Endodermal cell (in vitro differentiated cells): ENCODE measurements around the gene PABPN1L. TPM values are rescaled to one million over a fixed set of nuclear protein-coding genes. Genes with fewer than 3 reads are reported as not detected.

Experiments used
- DNase-seq: peaks from one replicate; pipeline ENCODE4 v3.0.0-alpha.2; 2017
- H3K27ac ChIP-seq: 2 replicates; pipeline ENCODE4 v1.5.1; 2013; ENCODE audit warnings: mild to moderate bottlenecking, low read depth, low read length, moderate library complexity
- H3K27me3 ChIP-seq: 2 replicates; pipeline ENCODE4 v1.6.1; 2013; ENCODE audit warnings: mild to moderate bottlenecking, low read length, moderate library complexity; ENCODE audit not compliant: insufficient read depth, control insufficient read depth, poor library complexity, severe bottlenecking
- H3K36me3 ChIP-seq: 2 replicates; pipeline ENCODE4 v1.7.0; 2013; ENCODE audit warnings: mild to moderate bottlenecking, low read length, moderate library complexity; ENCODE audit not compliant: control insufficient read depth, insufficient read depth
- H3K4me1 ChIP-seq: one replicate; pipeline ENCODE4 v1.7.0; 2013; ENCODE audit warnings: low read length; ENCODE audit not compliant: control insufficient read depth, insufficient read depth
- H3K4me3 ChIP-seq: 2 replicates; pipeline ENCODE4 v1.5.1; 2013; ENCODE audit warnings: mild to moderate bottlenecking, low read length, moderate library complexity
- H3K9ac ChIP-seq: 2 replicates; pipeline ENCODE4 v1.6.1; 2013; ENCODE audit warnings: mild to moderate bottlenecking, low read length, moderate library complexity; ENCODE audit not compliant: poor library complexity, severe bottlenecking; ENCODE audit errors: extremely low read depth
- H3K9me3 ChIP-seq: 2 replicates; pipeline ENCODE4 v1.6.1; 2013; ENCODE audit warnings: mild to moderate bottlenecking, low read length, moderate library complexity; ENCODE audit not compliant: control insufficient read depth
- H3K27ac Mint-ChIP-seq: 2 replicates; pipeline ENCODE4 v1.8.0; 2020; ENCODE audit warnings: mixed read lengths
- H3K27me3 Mint-ChIP-seq: 2 replicates; pipeline ENCODE4 v1.8.0; 2021; ENCODE audit warnings: mild to moderate bottlenecking, mixed read lengths; ENCODE audit not compliant: insufficient read depth
- H3K36me3 Mint-ChIP-seq: 2 replicates; pipeline ENCODE4 v1.8.0; 2020; ENCODE audit warnings: low read depth, mixed read lengths
- H3K4me1 Mint-ChIP-seq: 2 replicates; pipeline ENCODE4 v1.8.0; 2020; ENCODE audit warnings: mixed read lengths
- H3K4me3 Mint-ChIP-seq: 2 replicates; pipeline ENCODE4 v1.8.0; 2020; ENCODE audit warnings: mild to moderate bottlenecking, moderate library complexity, mixed read lengths
- H3K9me3 Mint-ChIP-seq: 2 replicates; pipeline ENCODE4 v1.8.0; 2020; ENCODE audit warnings: mild to moderate bottlenecking, mixed read lengths
- WGBS, 2 experiments: methylation state at CpG; one replicate each; pipeline versions ENCODE4 v1.1.5 to v1.1.7; 2013; ENCODE audit warnings: missing lambda C conversion rate in 2 of 2, mixed read lengths in 1 of 2; ENCODE audit not compliant: insufficient coverage in 1 of 2, insufficient read length in 1 of 2; 5-methylcytosine and 5-hydroxymethylcytosine counted together
- total RNA-seq, 2 donors: library from RNA; stranded (reverse); fragmentation: NEBNext Ultra II Directional in 1 of 2; extraction: Animal tissue kit (Norgen Biotek cat#: 25700) in 1 of 2; gene quantifications; 2 replicates in 1 of 2; 3 replicates in 1 of 2; pipeline ENCODE4 v1.2.1, GENCODE V29; 2021
- TF ChIP-seq, protein P1 (sequence below): fragments of 200-600 bp; sonication (generic); conservative IDR thresholded peaks from 2 replicates; pipeline ENCODE4 v1.5.0; 2021; ENCODE audit warnings: antibody characterized with exemption, mild to moderate bottlenecking

Gene PABPN1L
- total RNA-seq, 2 donors from 2014 or later = not detected

GRCh38 chr16:88897696-88898425, 31.4 kb upstream of the PABPN1L start:
- H3K36me3 Mint-ChIP-seq = no peaks in the 10 kb centered on the region
- Histone ChIP-seq H3K9ac (no peak overlapping the region), H3K36me3 (no peaks in the 10 kb centered on the region), H3K9me3 (no peaks in the 10 kb centered on the region), H3K4me3 (no peak overlapping the region), H3K27me3 (no peaks in the 10 kb centered on the region), H3K27ac (no peak overlapping the region), H3K4me1 (no peaks in the 10 kb centered on the region)
- H3K27me3 Mint-ChIP-seq = no peaks in the 10 kb centered on the region
- 91% methylated on average over 23 to 34 of the region's 34 CpGs for WGBS, 2 experiments
- no peaks in the 10 kb centered on the region for H3K4me1 Mint-ChIP-seq
- TF ChIP-seq, protein P1, sequence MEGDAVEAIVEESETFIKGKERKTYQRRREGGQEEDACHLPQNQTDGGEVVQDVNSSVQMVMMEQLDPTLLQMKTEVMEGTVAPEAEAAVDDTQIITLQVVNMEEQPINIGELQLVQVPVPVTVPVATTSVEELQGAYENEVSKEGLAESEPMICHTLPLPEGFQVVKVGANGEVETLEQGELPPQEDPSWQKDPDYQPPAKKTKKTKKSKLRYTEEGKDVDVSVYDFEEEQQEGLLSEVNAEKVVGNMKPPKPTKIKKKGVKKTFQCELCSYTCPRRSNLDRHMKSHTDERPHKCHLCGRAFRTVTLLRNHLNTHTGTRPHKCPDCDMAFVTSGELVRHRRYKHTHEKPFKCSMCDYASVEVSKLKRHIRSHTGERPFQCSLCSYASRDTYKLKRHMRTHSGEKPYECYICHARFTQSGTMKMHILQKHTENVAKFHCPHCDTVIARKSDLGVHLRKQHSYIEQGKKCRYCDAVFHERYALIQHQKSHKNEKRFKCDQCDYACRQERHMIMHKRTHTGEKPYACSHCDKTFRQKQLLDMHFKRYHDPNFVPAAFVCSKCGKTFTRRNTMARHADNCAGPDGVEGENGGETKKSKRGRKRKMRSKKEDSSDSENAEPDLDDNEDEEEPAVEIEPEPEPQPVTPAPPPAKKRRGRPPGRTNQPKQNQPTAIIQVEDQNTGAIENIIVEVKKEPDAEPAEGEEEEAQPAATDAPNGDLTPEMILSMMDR = no peak
- H3K9me3 Mint-ChIP-seq = no peaks in the 10 kb centered on the region
- no peak overlapping the region for H3K4me3 Mint-ChIP-seq
- no peak for DNase-seq
- H3K27ac Mint-ChIP-seq = no peak overlapping the region

DNA sequence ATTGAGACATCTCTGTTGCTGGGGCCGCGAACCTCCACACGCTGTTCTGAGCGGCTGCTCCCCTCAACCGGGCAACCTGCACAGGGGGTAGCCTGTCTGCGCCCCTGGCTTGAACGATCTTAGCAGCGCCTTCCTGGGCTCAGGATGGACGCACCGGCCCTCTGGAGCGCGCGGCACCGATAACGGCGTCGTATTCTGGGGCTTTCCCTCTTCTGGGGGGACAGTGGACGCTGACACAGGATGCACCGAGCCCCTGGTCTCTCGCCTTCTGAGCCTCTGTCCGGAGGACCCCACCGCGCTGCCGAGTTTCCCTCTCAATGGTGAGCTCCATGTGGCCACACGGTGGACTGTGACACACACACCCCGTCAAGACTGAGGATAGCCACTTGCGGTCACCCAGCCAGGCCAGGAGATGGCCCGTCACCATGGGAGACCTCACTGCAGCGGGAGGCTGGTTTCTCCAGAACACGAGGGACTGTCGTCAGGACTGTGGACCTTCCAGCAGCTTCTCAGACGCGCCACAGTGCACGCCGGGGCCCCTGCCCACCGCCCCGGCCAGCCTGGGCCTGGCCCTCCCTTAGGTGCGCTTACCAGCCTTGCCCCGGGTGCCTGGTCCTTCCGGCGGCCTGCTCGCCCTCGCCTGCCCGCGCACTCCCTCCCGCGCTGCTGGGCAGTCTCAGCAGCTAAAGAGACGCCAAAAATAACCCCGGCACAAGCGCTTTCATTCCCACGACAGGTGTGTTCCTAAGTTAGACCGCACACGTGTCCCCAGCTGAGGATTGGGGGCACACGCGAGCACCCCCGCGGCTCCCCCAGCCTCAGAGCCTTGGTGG, 30.0 kb upstream of the PABPN1L start:
- Histone ChIP-seq H3K9me3 (no peaks in the 10 kb centered on the region), H3K36me3 (no peaks in the 10 kb centered on the region), H3K9ac (no peak overlapping the region), H3K27me3 (no peaks in the 10 kb centered on the region), H3K27ac (no peak overlapping the region), H3K4me1 (no peaks in the 10 kb centered on the region), H3K4me3 (no peak overlapping the region)
- no peaks in the 10 kb centered on the region for H3K27me3 Mint-ChIP-seq
- DNase-seq = no peak
- no peaks in the 10 kb centered on the region for H3K36me3 Mint-ChIP-seq
- WGBS, 2 experiments = 90 to 92% methylated on average over 49 to 57 of the region's 57 CpGs
- no peak overlapping the region for H3K27ac Mint-ChIP-seq
- no peaks in the 10 kb centered on the region for H3K9me3 Mint-ChIP-seq
- no peaks in the 10 kb centered on the region for H3K4me1 Mint-ChIP-seq
- TF ChIP-seq, protein P1 = no peak
- no peak overlapping the region for H3K4me3 Mint-ChIP-seq

GRCh38 chr16:88895335-88895734, 28.9 kb upstream of the PABPN1L start:
- WGBS, 2 experiments = 89 to 97% methylated on average over 11 to 22 of the region's 22 CpGs
- no peaks in the 10 kb centered on the region for H3K4me1 ChIP-seq
- no peaks in the 10 kb centered on the region for H3K36me3 ChIP-seq
- no peaks in the 10 kb centered on the region for H3K27me3 ChIP-seq
- H3K9ac ChIP-seq = no peak overlapping the region
- Mint-ChIP-seq H3K36me3 (no peaks in the 10 kb centered on the region), H3K4me3 (no peak overlapping the region), H3K27me3 (no peaks in the 10 kb centered on the region), H3K4me1 (no peaks in the 10 kb centered on the region), H3K9me3 (no peaks in the 10 kb centered on the region), H3K27ac (no peak overlapping the region)
- TF ChIP-seq, protein P1 = no peak
- no peak overlapping the region for H3K27ac ChIP-seq
- H3K9me3 ChIP-seq = no peaks in the 10 kb centered on the region
- no peak overlapping the region for H3K4me3 ChIP-seq
- no peak for DNase-seq
